HepG2 (cell line): ENCODE data around the gene BIRC3. TPM values are rescaled to one million over a fixed set of nuclear protein-coding genes. Genes with fewer than 3 reads are reported as not detected.

Experiments used
- ATAC-seq: fragments of 200-7000 bp; cut with Tn5 transposase; 3 replicates; pipeline ENCODE4 v1.9.1; 2020; ENCODE audit warnings: mild to moderate bottlenecking, moderate library complexity
- BruUV-seq: library from RNA; stranded (reverse); fragments of 400-500 nt; replicated peaks from 2 replicates; lab custom pipeline; 2021; lab: Mats Ljungman, UMichigan
- CTCF ChIA-PET: fragments of 300-600 bp; formaldehyde crosslinking; extraction: SDS; loops from one replicate; lab custom pipeline; 2021; ENCODE audit warnings: low total read pairs, inconsistent platforms, low intra/inter-chr PET ratio; lab: Yijun Ruan, JAX
- POLR2A ChIA-PET: fragments of 350-600 bp; sonication (Branson Sonifier 250); formaldehyde crosslinking; loops from one replicate; lab custom pipeline; 2020; ENCODE audit warnings: antibody characterized with exemption, inconsistent platforms; lab: Yijun Ruan, JAX
- DNase-seq: peaks from one replicate; pipeline ENCODE4 v3.0.0-alpha.2; 2015; ENCODE audit warnings: low spot score
- FAIRE-seq: peaks from 3 replicates; lab custom pipeline; 2011; peaks lifted over from hg19 to GRCh38; lab: Jason Lieb, UNC
- H2AFZ ChIP-seq: one replicate; pipeline ENCODE4 v1.6.1; 2011; ENCODE audit warnings: low read length, inconsistent platforms
- H3K27ac ChIP-seq: fragments of 300-600 bp; 3 replicates; pipeline ENCODE4 v1.8.0; 2011; ENCODE audit warnings: mixed run types, mild to moderate bottlenecking, mixed read lengths, low read length, inconsistent platforms; ENCODE audit not compliant: insufficient read depth; ENCODE audit errors: extremely low read length
- H3K27me3 ChIP-seq, 2 experiments: fragments of 200-600 bp in 1 of 2; 2 replicates in 1 of 2; 3 replicates in 1 of 2; pipeline versions ENCODE4 v1.6.0 to v1.8.0; 2011; ENCODE audit warnings: low read length in 2 of 2, mild to moderate bottlenecking in 2 of 2, moderate library complexity in 2 of 2, inconsistent platforms in 1 of 2; ENCODE audit not compliant: insufficient read depth in 2 of 2, control insufficient read depth in 1 of 2
- H3K36me3 ChIP-seq, 2 experiments: fragments of 200-600 bp in 1 of 2; replicated peaks in 1 of 2; 2 replicates in 1 of 2; 3 replicates in 1 of 2; pipeline versions ENCODE4 v1.5.1 to v1.8.0; 2011; ENCODE audit warnings: low read length in 2 of 2, inconsistent platforms in 1 of 2; ENCODE audit not compliant: insufficient read depth in 2 of 2, control insufficient read depth in 1 of 2
- H3K4me1 ChIP-seq: 2 replicates; pipeline ENCODE4 v1.5.1; 2012; ENCODE audit warnings: low read length, inconsistent platforms; ENCODE audit not compliant: insufficient read depth
- H3K4me2 ChIP-seq: 2 replicates; pipeline ENCODE4 v1.6.0; 2011; ENCODE audit warnings: low read depth, low read length, inconsistent platforms
- H3K4me3 ChIP-seq, 3 experiments: fragments of 200-600 bp in 1 of 3; sonication (generic), shearing (Covaris generic) in 1 of 3; replicated peaks in 1 of 3; 2 replicates each; pipeline ENCODE4 v1.5.1; 2011 to 2016; ENCODE audit warnings: low read length in 3 of 3, inconsistent platforms in 2 of 3, low read depth in 2 of 3, mild to moderate bottlenecking in 2 of 3, control low read depth in 1 of 3, mixed read lengths in 1 of 3; ENCODE audit not compliant: insufficient read depth in 1 of 3
- H3K79me2 ChIP-seq: one replicate; pipeline ENCODE4 v1.6.1; 2011; ENCODE audit warnings: low read length, inconsistent platforms; ENCODE audit not compliant: insufficient read depth
- H3K9ac ChIP-seq: 2 replicates; pipeline ENCODE4 v1.6.0; 2011; ENCODE audit warnings: mild to moderate bottlenecking, low read depth, low read length, inconsistent platforms; ENCODE audit not compliant: insufficient read depth
- H3K9me3 ChIP-seq: 2 replicates; pipeline ENCODE4 v1.5.1; 2012; ENCODE audit warnings: mild to moderate bottlenecking, low read length
- H4K20me1 ChIP-seq: 2 replicates; pipeline ENCODE4 v1.6.0; 2011; ENCODE audit warnings: inconsistent platforms, mild to moderate bottlenecking, low read length, moderate library complexity; ENCODE audit not compliant: insufficient read depth
- BCL3 ChIP-seq: sonication (generic); formaldehyde crosslinking; IDR thresholded peaks from 2 replicates; pipeline ENCODE4 v1.5.1; 2020; ENCODE audit warnings: mild to moderate bottlenecking, missing genetic modification reagents, moderate library complexity
- CCDC6 ChIP-seq: sonication (generic); formaldehyde crosslinking; IDR thresholded peaks from 2 replicates; pipeline ENCODE4 v1.8.1; 2022; ENCODE audit warnings: mild to moderate bottlenecking, missing genetic modification reagents, moderate library complexity
- MNT ChIP-seq: fragments of 450-650 bp; IDR thresholded peaks from 2 replicates; pipeline ENCODE4 v1.6.1; 2016
- MYPOP ChIP-seq: sonication (generic); formaldehyde crosslinking; IDR thresholded peaks from 2 replicates; pipeline ENCODE4 v1.8.1; 2023; ENCODE audit warnings: mild to moderate bottlenecking, moderate library complexity, missing genetic modification reagents
- PRDM10 ChIP-seq: sonication (generic); formaldehyde crosslinking; IDR thresholded peaks from 2 replicates; pipeline ENCODE4 v1.4.0; 2020; ENCODE audit warnings: low read depth, missing genetic modification reagents
- SMAD9 ChIP-seq: sonication (generic); formaldehyde crosslinking; IDR thresholded peaks from 2 replicates; pipeline ENCODE4 v1.5.1; 2020; ENCODE audit warnings: mild to moderate bottlenecking, missing genetic modification reagents
- XBP1 ChIP-seq: sonication (generic); formaldehyde crosslinking; IDR thresholded peaks from 2 replicates; pipeline ENCODE4 v1.5.0; 2020; ENCODE audit warnings: missing genetic modification reagents
- ZBTB21 ChIP-seq: sonication (generic); formaldehyde crosslinking; IDR thresholded peaks from 2 replicates; pipeline ENCODE4 v1.4.0; 2020; ENCODE audit warnings: missing genetic modification reagents
- ZKSCAN8 ChIP-seq: IDR thresholded peaks from 2 replicates; pipeline ENCODE4 v1.6.1; 2016; ENCODE audit warnings: borderline replicate concordance, missing genetic modification reagents, missing compliant biosample characterization
- ZNF24 ChIP-seq: fragments of 450-650 bp; IDR thresholded peaks from 2 replicates; pipeline ENCODE4 v1.6.1; 2017; ENCODE audit warnings: antibody characterized with exemption, mild to moderate bottlenecking
- ZNF326 ChIP-seq: sonication (generic); formaldehyde crosslinking; IDR thresholded peaks from 2 replicates; pipeline ENCODE4 v1.4.0; 2020; ENCODE audit warnings: missing genetic modification reagents, borderline replicate concordance
- ZNF574 ChIP-seq: sonication (generic); formaldehyde crosslinking; IDR thresholded peaks from 2 replicates; pipeline ENCODE4 v1.4.0; 2020; ENCODE audit warnings: missing genetic modification reagents
- WGBS: methylation state at CpG from one replicate; pipeline ENCODE4 v1.1.6; 2017; ENCODE audit warnings: low lambda C conversion rate; 5-methylcytosine and 5-hydroxymethylcytosine counted together
- in situ Hi-C: cut with HindIII; loops from 2 replicates; pipeline ENCODE4 v1.10.0; 2017; ENCODE audit warnings: low pct_unique_long_range_greater_than_20kb; ENCODE audit not compliant: extremely low pct_ligation_motif_present
- intact Hi-C: fragments of 100-400 bp; cut with micrococcal nuclease; formaldehyde crosslinking; loops from one replicate; pipeline ENCODE4 v1.10.0; 2022; ENCODE audit not compliant: unreplicated experiment
- polyA plus RNA-seq, 8 experiments: library from polyadenylated mRNA; depleted of rRNA in 3 of 8; stranded (reverse) in 7 of 8; unstranded in 1 of 8; fragments of >200 nt; fragmentation: Illumina TruSeq in 4 of 8; extraction: Trizol in 4 of 8; gene quantifications; 2 replicates each; pipeline versions ENCODE4 v1.2.1 to v1.2.3, GENCODE V29; 2011 to 2016; ENCODE audit warnings: low read depth in 4 of 8, missing spikeins in 1 of 8, mixed read lengths in 1 of 8; ENCODE audit not compliant: insufficient read depth in 1 of 8
- total RNA-seq, 5 experiments: library from RNA; depleted of rRNA; stranded (reverse); fragments of >200 nt; fragmentation: Illumina TruSeq; extraction: Trizol; gene quantifications; 2 replicates each; pipeline ENCODE4 v1.2.3, GENCODE V29; 2016; ENCODE audit warnings: low read depth in 1 of 5

Gene BIRC3
- total and polyA plus RNA-seq, 2 of the 13 experiments (the other 11 are each of a cell fraction or from before 2014, with no cell fraction given): 0.41 to 4.2 TPM

- BruUV-seq: no TSS peak
- intact Hi-C loops (no loop called here), in situ Hi-C loops (no loop called here)
- FAIRE-seq (no peak), DNase-seq (no peak), ATAC-seq (no peak)
- Histone ChIP-seq H3K36me3 (peaks cover 3 to 34% of the 10 kb centered on the region in 2 experiments), H3K4me2 (no peak overlapping the region), H2AFZ (no peak overlapping the region), H3K27me3 (no peaks in the 10 kb centered on the region), H3K4me3 (no peak overlapping the region), H3K4me1 (peaks cover 5% of the 10 kb centered on the region), H3K9me3 (no peaks in the 10 kb centered on the region), H3K9ac (no peak overlapping the region), H3K79me2 (peaks cover 12% of the 10 kb centered on the region), H4K20me1 (peaks cover 6% of the 10 kb centered on the region; the same call in 1 of the 2 replicates), H3K27ac (no peak overlapping the region)
- ChIA-PET POLR2A (no interaction called here), CTCF (no interaction called here)
- WGBS: 98% methylated on average over 5 of the region's 5 CpGs
- TF ChIP-seq BCL3 (CRISPR knock-in tag) (no peak), ZNF574 (CRISPR knock-in tag) (no peak), ZKSCAN8 (CRISPR knock-in tag) (no peak), CCDC6 (no peak), ZNF326 (CRISPR knock-in tag) (no peak), MYPOP (CRISPR knock-in tag) (no peak), PRDM10 (CRISPR knock-in tag) (no peak), MNT (no peak), XBP1 (CRISPR knock-in tag) (no peak), SMAD9 (CRISPR knock-in tag) (no peak), ZNF24 (no peak), ZBTB21 (CRISPR knock-in tag) (no peak)
These were observed 58.6 kb downstream of the BIRC3 start for GRCh38 chr11:102375720-102376399.
